ENCODE measurements around the gene GDF15. TPM values are rescaled to one million over a fixed set of nuclear protein-coding genes. Genes with fewer than 3 reads are reported as not detected.

GDF15 gene
- total and polyA plus RNA-seq, 12 donors: 0.44 to 2.5 (median 0.70) TPM

GRCh38 chr19:18390065-18390907 is 4.3 kb downstream of the GDF15 start:
- DNase-seq (no peak), ATAC-seq (no peak)
- 87 to 93% methylated on average over 6 of the region's 6 CpGs for WGBS, 2 donors
- H3K27ac ChIP-seq: no peak overlapping the region
- no peak for TF ChIP-seq CTCF (IDR thresholded peaks at IDR 0.05)
- no peak overlapping the region for H3K4me3 ChIP-seq
- H3K9me3 ChIP-seq: peaks cover 0 to 4% (median 0%) of the 10 kb centered on the region in 11 donors
- peaks cover 0 to 49% (median 16%) of the 10 kb centered on the region in 9 donors for H3K4me1 ChIP-seq
- peaks cover 0 to 8% (median 0%) of the 10 kb centered on the region in 7 donors for H3K27me3 ChIP-seq
- peaks cover 0 to 27% (median 0%) of the 10 kb centered on the region in 9 donors for H3K36me3 ChIP-seq
- intact Hi-C loops (cut with DNase I): loop anchor here in 2 of 10 donors (10.0 kb wide), 2 partner anchors 125 to 185 kb away; partner anchors contain the start of gene RAB3A (in 1 of the 2)

GRCh38 chr19:18391509-18392075 is 5.6 kb downstream of the GDF15 start:
- Histone ChIP-seq H3K36me3 (peaks cover 0 to 36% (median 0%) of the 10 kb centered on the region in 9 donors), H3K4me1 (peaks cover 0 to 43% (median 16%) of the 10 kb centered on the region in 9 donors), H3K9me3 (peaks cover 0 to 4% (median 0%) of the 10 kb centered on the region in 11 donors), H3K27ac (peak overlapping the region in 1 of 10 donors; percentile 88), H3K4me3 (no peak overlapping the region), H3K27me3 (peaks cover 0 to 7% (median 0%) of the 10 kb centered on the region in 7 donors)
- DNase-seq (no peak), ATAC-seq (no peak)
- no peak for TF ChIP-seq CTCF (IDR thresholded peaks at IDR 0.05)
- intact Hi-C loops (cut with DNase I): loop anchor here in 2 of 10 donors (10.0 kb wide), 2 partner anchors 127 to 187 kb away; partner anchors contain the start of gene RAB3A (in 1 of the 2)
- WGBS, 2 donors: 77 to 82% methylated on average over 9 of the region's 9 CpGs

- H3K4me3 ChIP-seq: peak overlapping the region in 1 of 10 donors; percentile 65
- no peak for TF ChIP-seq CTCF (IDR thresholded peaks at IDR 0.05)
- H3K27ac ChIP-seq: peak overlapping the region in 1 of 10 donors; percentile 88
- intact Hi-C loops (cut with DNase I): loop anchor here in 2 of 10 donors (10.0 kb wide), 2 partner anchors 128 to 188 kb away; partner anchors contain the start of gene RAB3A (in 1 of the 2)
- no peak for DNase-seq
- peaks cover 0 to 4% (median 0%) of the 10 kb centered on the region in 11 donors for H3K9me3 ChIP-seq
- peaks cover 0 to 36% (median 0%) of the 10 kb centered on the region in 9 donors for H3K36me3 ChIP-seq
- H3K4me1 ChIP-seq: peaks cover 0 to 37% (median 14%) of the 10 kb centered on the region in 9 donors
- H3K27me3 ChIP-seq: peaks cover 0 to 11% (median 7%) of the 10 kb centered on the region in 7 donors
- 69 to 72% methylated on average over 11 of the region's 11 CpGs for WGBS, 2 donors
- peak in 7 of 8 donors; percentile 16 to 45 (median 26) for ATAC-seq
These were observed 6.5 kb downstream of the GDF15 start for GRCh38 chr19:18392417-18392816.

- H3K36me3 ChIP-seq: peaks cover 0 to 36% (median 0%) of the 10 kb centered on the region in 9 donors
- H3K4me3 ChIP-seq: peak overlapping the region in 2 of 10 donors; percentile 18 to 65
- TF ChIP-seq CTCF (IDR thresholded peaks at IDR 0.05): no peak
- no peak for DNase-seq
- H3K9me3 ChIP-seq: peaks cover 0 to 4% (median 0%) of the 10 kb centered on the region in 11 donors
- H3K4me1 ChIP-seq: peaks cover 0 to 37% (median 9%) of the 10 kb centered on the region in 9 donors
- intact Hi-C loops (cut with DNase I): loop anchor here in 2 of 10 donors (10.0 kb wide), 2 partner anchors 128 to 188 kb away; partner anchors contain the start of gene RAB3A (in 1 of the 2)
- peaks cover 0 to 13% (median 10%) of the 10 kb centered on the region in 7 donors for H3K27me3 ChIP-seq
- H3K27ac ChIP-seq: peak overlapping the region in 3 of 10 donors; percentile 16 to 88 (median 31)
- no peak for ATAC-seq
- WGBS, 2 donors: 78 to 85% methylated on average over 5 of the region's 5 CpGs
These were observed 7.0 kb downstream of the GDF15 start for GRCh38 chr19:18392926-18393325.

Measured in heart right ventricle (tissue), 16 donors.